Osteoblast (primary cell): ENCODE measurements around the gene AKNAD1. TPM values are rescaled to one million over a fixed set of nuclear protein-coding genes. Genes with fewer than 3 reads are reported as not detected.

Experiments
- DNase-seq: peaks from one replicate; pipeline ENCODE4 v3.0.0; 2011; ENCODE audit warnings: low spot score, mixed read lengths; ENCODE audit not compliant: insufficient read length; ENCODE audit errors: missing footprints
- H2AFZ ChIP-seq: 2 replicates; pipeline ENCODE4 v1.6.0; 2011; ENCODE audit warnings: mild to moderate bottlenecking, low read length
- H3K27ac ChIP-seq: 2 replicates; pipeline ENCODE4 v1.5.1; 2011; ENCODE audit warnings: mild to moderate bottlenecking, low read depth, low read length, moderate library complexity
- H3K27me3 ChIP-seq: 2 replicates; pipeline ENCODE4 v1.6.0; 2012; ENCODE audit warnings: mild to moderate bottlenecking, control low read depth, inconsistent platforms, low read length, moderate library complexity; ENCODE audit not compliant: insufficient read depth
- H3K36me3 ChIP-seq: 2 replicates; pipeline ENCODE4 v1.5.1; 2011; ENCODE audit warnings: mild to moderate bottlenecking, low read length, control low read depth, moderate library complexity; ENCODE audit not compliant: insufficient read depth
- H3K4me1 ChIP-seq: 2 replicates; pipeline ENCODE4 v1.5.1; 2011; ENCODE audit warnings: mild to moderate bottlenecking, low read length, control low read depth, moderate library complexity; ENCODE audit not compliant: insufficient read depth
- H3K4me2 ChIP-seq: 2 replicates; pipeline ENCODE4 v1.6.0; 2011; ENCODE audit warnings: mild to moderate bottlenecking, low read length; ENCODE audit not compliant: insufficient read depth
- H3K4me3 ChIP-seq: fragments of 200-600 bp; sonication (generic); 3 replicates; pipeline ENCODE4 v1.5.1; 2012; ENCODE audit warnings: mild to moderate bottlenecking, low read length, inconsistent platforms; ENCODE audit not compliant: insufficient read depth
- H3K79me2 ChIP-seq: 2 replicates; pipeline ENCODE4 v1.6.0; 2012; ENCODE audit warnings: mild to moderate bottlenecking, low read length, control low read depth, inconsistent platforms; ENCODE audit not compliant: insufficient read depth
- H3K9me3 ChIP-seq: 2 replicates; pipeline ENCODE4 v1.5.1; 2011; ENCODE audit warnings: low read depth, low read length, control low read depth
- H4K20me1 ChIP-seq: 2 replicates; pipeline ENCODE4 v1.6.0; 2012; ENCODE audit warnings: mild to moderate bottlenecking, low read length, control low read depth; ENCODE audit not compliant: insufficient read depth
- CTCF ChIP-seq: IDR thresholded peaks from 2 replicates; pipeline ENCODE4 v1.5.1; 2011; ENCODE audit warnings: mild to moderate bottlenecking, low read depth, low read length, moderate library complexity; ENCODE audit errors: extremely low read depth
- total RNA-seq: library from RNA; depleted of rRNA; stranded (reverse); fragments of >200 nt; gene quantifications from 2 replicates; pipeline ENCODE4 v1.2.3, GENCODE V29; 2012

The AKNAD1 gene
- total RNA-seq, 1 donor = not detected

- H4K20me1 ChIP-seq = no peaks in the 10 kb centered on the region
- no peak overlapping the region for H3K27ac ChIP-seq
- H3K27me3 ChIP-seq = no peaks in the 10 kb centered on the region
- no peak for TF ChIP-seq CTCF
- no peak overlapping the region for H3K4me2 ChIP-seq
- no peak overlapping the region for H2AFZ ChIP-seq
- DNase-seq = no peak
- no peaks in the 10 kb centered on the region for H3K36me3 ChIP-seq
- H3K79me2 ChIP-seq = no peaks in the 10 kb centered on the region
- no peak overlapping the region for H3K4me3 ChIP-seq
- H3K9me3 ChIP-seq = no peaks in the 10 kb centered on the region
- H3K4me1 ChIP-seq = no peaks in the 10 kb centered on the region
These were observed 3.5 kb upstream of the AKNAD1 start for GRCh38 chr1:108860190-108860907.

- no peak overlapping the region for H3K27ac ChIP-seq
- peak overlapping the region; percentile 51 for H2AFZ ChIP-seq
- no peak for TF ChIP-seq CTCF
- H3K27me3 ChIP-seq = no peaks in the 10 kb centered on the region
- H3K36me3 ChIP-seq = no peaks in the 10 kb centered on the region
- no peak overlapping the region for H3K4me3 ChIP-seq
- no peaks in the 10 kb centered on the region for H3K79me2 ChIP-seq
- no peaks in the 10 kb centered on the region for H3K9me3 ChIP-seq
- H4K20me1 ChIP-seq = no peaks in the 10 kb centered on the region
- H3K4me1 ChIP-seq = peaks cover 12% of the 10 kb centered on the region
- no peak overlapping the region for H3K4me2 ChIP-seq
- DNase-seq = no peak
These were observed 1.5 kb upstream of the AKNAD1 start for GRCh38 chr1:108858230-108858950.

GRCh38 chr1:108854221-108855019 is 2.5 kb downstream of the AKNAD1 start:
- Histone ChIP-seq H3K4me2 (peak overlapping the region; percentile 54), H3K4me1 (peaks cover 18% of the 10 kb centered on the region), H2AFZ (peak overlapping the region; percentile 4), H3K4me3 (peak overlapping the region; percentile 5), H3K79me2 (no peaks in the 10 kb centered on the region), H4K20me1 (no peaks in the 10 kb centered on the region), H3K36me3 (no peaks in the 10 kb centered on the region), H3K27me3 (no peaks in the 10 kb centered on the region), H3K9me3 (no peaks in the 10 kb centered on the region), H3K27ac (no peak overlapping the region)
- no peak for DNase-seq
- no peak for TF ChIP-seq CTCF
